K562 (cell line): ENCODE measurements around the gene TAF3. TPM values are rescaled to one million over a fixed set of nuclear protein-coding genes. Genes with fewer than 3 reads are reported as not detected.

Source experiments
- ATAC-seq: fragments of 200-7000 bp; cut with Tn5 transposase; 3 replicates; pipeline ENCODE4 v1.9.1; 2020; ENCODE audit warnings: moderate library complexity
- BruUV-seq: library from RNA; stranded (reverse); fragments of 400-500 nt; replicated peaks from 2 replicates; lab custom pipeline; 2021; lab: Mats Ljungman, UMichigan
- CTCF ChIA-PET: fragments of 300-600 bp; formaldehyde crosslinking; extraction: SDS; loops from one replicate; lab custom pipeline; 2021; ENCODE audit warnings: low intra/inter-chr PET ratio; lab: Yijun Ruan, JAX
- POLR2A ChIA-PET: fragments of 300-600, 350-650 bp; sonication (Branson Sonifier 250); formaldehyde crosslinking; extraction: SDS; loops from one replicate; lab custom pipeline; 2021; ENCODE audit warnings: antibody characterized with exemption, inconsistent platforms; lab: Yijun Ruan, JAX
- DNase-seq, 4 experiments: peaks; one replicate each; pipeline versions ENCODE4 v3.0.0 to v3.0.0-alpha.2; 2011 to 2018; ENCODE audit warnings: low spot score in 3 of 4, mixed read lengths in 3 of 4; ENCODE audit errors: extremely low read depth in 1 of 4
- FAIRE-seq: peaks from 2 replicates; lab custom pipeline; 2011; peaks lifted over from hg19 to GRCh38; lab: Jason Lieb, UNC
- H2AFZ ChIP-seq: 2 replicates; pipeline ENCODE4 v1.6.0; 2011; ENCODE audit warnings: low read depth, low read length, control low read depth, inconsistent platforms
- H3K27ac ChIP-seq: fragments of 200-600 bp; 3 replicates; pipeline ENCODE4 v1.8.0; 2011; ENCODE audit warnings: low read depth, mild to moderate bottlenecking, control low read depth, inconsistent platforms, low read length, moderate library complexity, mixed read lengths; ENCODE audit errors: extremely low read depth
- H3K27me3 ChIP-seq, 2 experiments: fragments of 300-600 bp in 1 of 2; 2 replicates in 1 of 2; 3 replicates in 1 of 2; pipeline versions ENCODE4 v1.6.0 to v1.8.0; 2011; ENCODE audit warnings: inconsistent platforms in 2 of 2, low read length in 2 of 2, mild to moderate bottlenecking in 1 of 2, mixed read lengths in 1 of 2, moderate library complexity in 1 of 2; ENCODE audit not compliant: control insufficient read depth in 2 of 2, insufficient read depth in 2 of 2
- H3K36me3 ChIP-seq: fragments of 300-600 bp; 3 replicates; pipeline ENCODE4 v1.8.0; 2011; ENCODE audit warnings: mild to moderate bottlenecking, low read length, inconsistent platforms; ENCODE audit not compliant: control insufficient read depth, insufficient read depth
- H3K4me1 ChIP-seq, 2 experiments: fragments of 200-600 bp in 1 of 2; replicated peaks in 1 of 2; 2 replicates in 1 of 2; 3 replicates in 1 of 2; pipeline versions ENCODE4 v1.5.1 to v1.8.0; 2011; ENCODE audit warnings: inconsistent platforms in 2 of 2, low read length in 2 of 2, mild to moderate bottlenecking in 1 of 2, mixed read lengths in 1 of 2, moderate library complexity in 1 of 2; ENCODE audit not compliant: control insufficient read depth in 2 of 2, insufficient read depth in 2 of 2
- H3K4me2 ChIP-seq: 2 replicates; pipeline ENCODE4 v1.6.1; 2011; ENCODE audit warnings: low read length, control low read depth, inconsistent platforms, mixed read lengths; ENCODE audit not compliant: insufficient read depth
- H3K4me3 ChIP-seq: fragments of 200-600 bp; sonication (generic), shearing (Covaris generic); 2 replicates; pipeline ENCODE4 v1.5.1; 2016; ENCODE audit warnings: control low read depth, inconsistent platforms
- H3K79me2 ChIP-seq: fragments of 200-600 bp; 3 replicates; pipeline ENCODE4 v1.8.0; 2011; ENCODE audit warnings: low read length, inconsistent platforms; ENCODE audit not compliant: control insufficient read depth, insufficient read depth
- H3K9ac ChIP-seq, 2 experiments: 2 replicates each; pipeline versions ENCODE4 v1.6.0 to v1.6.1; 2011; ENCODE audit warnings: low read depth in 2 of 2, low read length in 2 of 2, control low read depth in 1 of 2, inconsistent platforms in 1 of 2, mild to moderate bottlenecking in 1 of 2, mixed read lengths in 1 of 2; ENCODE audit not compliant: insufficient read depth in 1 of 2
- H3K9me1 ChIP-seq: one replicate; pipeline ENCODE4 v1.6.0; 2011; ENCODE audit warnings: inconsistent platforms, mild to moderate bottlenecking, low read length, moderate library complexity; ENCODE audit not compliant: control insufficient read depth, insufficient read depth
- H3K9me3 ChIP-seq: replicated peaks from 2 replicates; pipeline ENCODE4 v1.5.1; 2011; ENCODE audit warnings: low read depth, low read length, inconsistent platforms; ENCODE audit not compliant: control insufficient read depth, insufficient read depth
- H4K20me1 ChIP-seq: replicated peaks from 2 replicates; pipeline ENCODE4 v1.6.1; 2011; ENCODE audit warnings: low read length, inconsistent platforms, mixed read lengths; ENCODE audit not compliant: control insufficient read depth, insufficient read depth
- CTCFL ChIP-seq: IDR thresholded peaks from 2 replicates; pipeline ENCODE4 v1.6.1; 2011; ENCODE audit warnings: borderline replicate concordance, low read depth, mild to moderate bottlenecking, moderate library complexity, low read length; ENCODE audit not compliant: insufficient read depth, poor library complexity, severe bottlenecking
- CUX1 ChIP-seq: fragments of 200-800 bp; sonication (Bioruptor generic); IDR thresholded peaks from 2 replicates; pipeline ENCODE4 v1.6.1; 2016; ENCODE audit warnings: missing genetic modification characterization, missing compliant biosample characterization
- MAFG ChIP-seq: fragments of 450-650 bp; conservative IDR thresholded peaks from 2 replicates; pipeline ENCODE4 v1.6.1; 2016; ENCODE audit warnings: missing genetic modification characterization, missing compliant biosample characterization
- MIER1 ChIP-seq: fragments of 450-650 bp; IDR thresholded peaks from 2 replicates; pipeline ENCODE4 v1.6.1; 2016; ENCODE audit warnings: antibody characterized with exemption, mild to moderate bottlenecking, low read depth
- SP2 ChIP-seq: IDR thresholded peaks from 2 replicates; pipeline ENCODE4 v1.6.1; 2011; ENCODE audit warnings: mild to moderate bottlenecking, low read depth, low read length, moderate library complexity; ENCODE audit not compliant: poor library complexity, severe bottlenecking; ENCODE audit errors: extremely low read depth
- ZNF316 ChIP-seq: fragments of 450-650 bp; IDR thresholded peaks from 2 replicates; pipeline ENCODE4 v1.6.1; 2016
- ZNF592 ChIP-seq: fragments of 450-650 bp; IDR thresholded peaks from 2 replicates; pipeline ENCODE4 v1.6.1; 2017; ENCODE audit warnings: antibody characterized with exemption, mild to moderate bottlenecking
- WGBS: fragments of 100-300 bp; shearing (Covaris generic); methylation state at CpG from one replicate; pipeline ENCODE4 v1.1.6; 2016; ENCODE audit warnings: low coverage, mixed read lengths; ENCODE audit not compliant: insufficient coverage; ENCODE audit errors: missing lambda C conversion rate; 5-methylcytosine and 5-hydroxymethylcytosine counted together
- in situ Hi-C: fragments of 300-500 bp; cut with MboI; formaldehyde crosslinking; loops from 4 replicates; pipeline ENCODE4 v1.15.0; 2018; ENCODE audit warnings: inconsistent platforms, mixed read lengths
- intact Hi-C: fragments of 100-400 bp; cut with micrococcal nuclease; formaldehyde crosslinking; loops from 2 replicates; pipeline ENCODE4 v1.14.2; 2022
- polyA plus RNA-seq, 8 experiments: library from polyadenylated mRNA; depleted of rRNA in 4 of 8; stranded (reverse) in 5 of 8; unstranded in 3 of 8; fragments of >200 nt; fragmentation: Nextera tagmentation in 2 of 8; fragmentation: Illumina TruSeq in 1 of 8; extraction: Ambion mirVana in 2 of 8; extraction: Trizol in 1 of 8; gene quantifications; 2 replicates each; pipeline versions ENCODE4 v1.2.1 to v1.2.3, GENCODE V29; 2011 to 2014; ENCODE audit warnings: inconsistent platforms in 1 of 8, missing spikeins in 1 of 8
- total RNA-seq, 7 experiments: library from RNA; depleted of rRNA in 6 of 7; stranded (reverse); fragments of >200 nt in 6 of 7; fragmentation: Illumina TruSeq in 2 of 7; extraction: Trizol in 2 of 7; gene quantifications; 2 replicates each; pipeline versions ENCODE4 v1.2.1 to v1.2.3, GENCODE V29; 2011 to 2021; ENCODE audit warnings: low replicate concordance in 1 of 7

Gene TAF3
- total and polyA plus RNA-seq, 9 of the 15 experiments (the other 6 are each of a cell fraction or from before 2014, with no cell fraction given): 1.5 to 9.9 (median 4.1) TPM

GRCh38 chr10:7968510-7969112 lies 150.3 kb downstream of the TAF3 start (continued):
- TF ChIP-seq CUX1: no peak

DNA sequence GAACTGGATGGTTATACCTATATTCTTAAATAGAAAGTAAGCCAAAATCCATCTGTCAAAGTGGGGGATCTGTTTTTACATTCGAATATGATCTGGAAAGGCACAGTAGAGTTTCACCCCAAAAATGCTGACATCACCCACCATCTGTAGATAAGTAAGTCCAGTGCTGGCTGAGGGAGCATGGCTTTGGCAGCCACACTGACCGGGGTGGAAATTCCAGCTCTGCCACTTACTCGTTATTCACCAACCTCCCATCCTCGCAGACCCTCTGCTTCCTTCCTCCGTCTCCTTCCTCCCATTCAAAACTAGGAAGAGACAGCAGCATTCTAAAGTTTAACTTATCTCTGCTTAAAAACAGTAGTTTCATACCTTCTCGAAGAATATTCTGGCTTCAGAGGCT lies 151.3 kb downstream of the TAF3 start:
- in situ Hi-C loops: no loop called here
- peaks cover 3% of the 10 kb centered on the region; the same call in 2 of the 3 replicates for H3K36me3 ChIP-seq
- DNase-seq (peak in 2 of 4 experiments; percentile 46 to 48), FAIRE-seq (peak; percentile 91), ATAC-seq (peak; percentile 89)
- peak overlapping the region; percentile 44; the same call in 1 of the 2 replicates for H3K4me2 ChIP-seq
- no TSS peak for BruUV-seq
- CTCF ChIA-PET: no interaction called here
- intact Hi-C loops: no loop called here
- WGBS: 31% methylated on average over 6 of the region's 6 CpGs
- peak overlapping the region in 1 of 2 experiments; percentile 45; a peak in 1 of 4 replicates for H3K9ac ChIP-seq
- peak overlapping the region; percentile 49; the same call in 1 of the 2 replicates for H2AFZ ChIP-seq
- H3K27ac ChIP-seq: peak overlapping the region; percentile 51; the same call in 1 of the 3 replicates
- H3K27me3 ChIP-seq: no peaks in the 10 kb centered on the region
- H4K20me1 ChIP-seq: no peaks in the 10 kb centered on the region
- H3K9me1 ChIP-seq: no peaks in the 10 kb centered on the region
- no peaks in the 10 kb centered on the region for H3K9me3 ChIP-seq
- H3K79me2 ChIP-seq: no peaks in the 10 kb centered on the region
- H3K4me3 ChIP-seq: no peak overlapping the region
- peaks cover 0 to 12% of the 10 kb centered on the region in 2 experiments; a peak in 4 of 5 replicates for H3K4me1 ChIP-seq
- POLR2A ChIA-PET: interaction anchor here (0.7 kb wide), 1 partner anchor 544 kb away, joined by 4 read pairs; no protein-coding TSS in a partner anchor
- TF ChIP-seq SP2: no peak
- peak; percentile 66 for TF ChIP-seq MAFG (tag)
- TF ChIP-seq CTCFL: no peak
- no peak for TF ChIP-seq MIER1
- peak; percentile 87 for TF ChIP-seq ZNF316
- TF ChIP-seq ZNF592: peak; percentile 66
